Endothelial cell of umbilical vein (primary cell): ENCODE data around the gene CHSY3. TPM values are rescaled to one million over a fixed set of nuclear protein-coding genes. Genes with fewer than 3 reads are reported as not detected.

Experiments used
- BruUV-seq: library from RNA; stranded (reverse); fragments of 400-500 nt; replicated peaks from 2 replicates; lab custom pipeline; 2021; lab: Mats Ljungman, UMichigan
- CTCF ChIA-PET: fragments of 300-600, 350-600 bp; sonication (Branson Sonifier 250); formaldehyde crosslinking; loops from one replicate; lab custom pipeline; 2021; ENCODE audit warnings: antibody characterized with exemption, inconsistent platforms; lab: Charles Lee
- POLR2A ChIA-PET: fragments of 300-600, 350-600 bp; sonication (Branson Sonifier 250); formaldehyde crosslinking; loops from one replicate; lab custom pipeline; 2021; ENCODE audit warnings: antibody characterized with exemption, inconsistent platforms; lab: Charles Lee
- DNase-seq: peaks from one replicate; pipeline ENCODE4 v3.0.0-alpha.2; 2011; ENCODE audit warnings: low read depth, low spot score
- FAIRE-seq: peaks from 2 replicates; lab custom pipeline; 2011; peaks lifted over from hg19 to GRCh38; lab: Jason Lieb, UNC
- H2AFZ ChIP-seq: 2 replicates; pipeline ENCODE4 v1.6.0; 2012; ENCODE audit warnings: low read depth, low read length, control low read depth, inconsistent platforms
- H3K27ac ChIP-seq: 2 replicates; pipeline ENCODE4 v1.5.1; 2011; ENCODE audit warnings: low read depth, mild to moderate bottlenecking, control low read depth, low read length, moderate library complexity; ENCODE audit not compliant: insufficient read depth
- H3K27me3 ChIP-seq, 2 experiments: 2 replicates each; pipeline versions ENCODE4 v1.6.0 to v1.6.1; 2011; ENCODE audit warnings: low read length in 2 of 2, mixed read lengths in 1 of 2; ENCODE audit not compliant: control insufficient read depth in 2 of 2, insufficient read depth in 2 of 2
- H3K36me3 ChIP-seq, 2 experiments: 2 replicates in 1 of 2; 3 replicates in 1 of 2; pipeline ENCODE4 v1.5.1; 2011; ENCODE audit warnings: low read length in 2 of 2, mild to moderate bottlenecking in 1 of 2, moderate library complexity in 1 of 2; ENCODE audit not compliant: control insufficient read depth in 2 of 2, insufficient read depth in 2 of 2; ENCODE audit errors: extremely low read depth in 1 of 2
- H3K4me1 ChIP-seq: 3 replicates; pipeline ENCODE4 v1.5.1; 2011; ENCODE audit warnings: mild to moderate bottlenecking, low read length; ENCODE audit not compliant: control insufficient read depth, insufficient read depth; ENCODE audit errors: extremely low read depth
- H3K4me2 ChIP-seq: 2 replicates; pipeline ENCODE4 v1.6.1; 2011; ENCODE audit warnings: low read length, control low read depth, mixed read lengths; ENCODE audit not compliant: insufficient read depth
- H3K4me3 ChIP-seq, 3 experiments: fragments of 200-600 bp in 1 of 3; sonication (generic), shearing (Covaris generic) in 1 of 3; replicated peaks in 1 of 3; 2 replicates each; pipeline ENCODE4 v1.5.1; 2011 to 2016; ENCODE audit warnings: control low read depth in 3 of 3, low read length in 3 of 3, mild to moderate bottlenecking in 2 of 3, inconsistent platforms in 1 of 3, low read depth in 1 of 3, moderate library complexity in 1 of 3; ENCODE audit not compliant: insufficient read depth in 1 of 3
- H3K79me2 ChIP-seq: 2 replicates; pipeline ENCODE4 v1.6.0; 2012; ENCODE audit warnings: low read length, inconsistent platforms; ENCODE audit not compliant: control insufficient read depth, insufficient read depth
- H3K9ac ChIP-seq: replicated peaks from 2 replicates; pipeline ENCODE3; 2011; ENCODE audit warnings: low read length, control low read depth; ENCODE audit not compliant: insufficient read depth; ENCODE audit errors: extremely low read depth
- H3K9me1 ChIP-seq: replicated peaks from 3 replicates; pipeline ENCODE4 v1.6.0; 2011; ENCODE audit warnings: mild to moderate bottlenecking, low read length; ENCODE audit not compliant: control insufficient read depth, insufficient read depth; ENCODE audit errors: extremely low read depth
- H3K9me3 ChIP-seq: replicated peaks from 2 replicates; pipeline ENCODE4 v1.5.1; 2012; ENCODE audit warnings: low read length, inconsistent platforms; ENCODE audit not compliant: control insufficient read depth, insufficient read depth
- H4K20me1 ChIP-seq: replicated peaks from 2 replicates; pipeline ENCODE3; 2011; ENCODE audit warnings: mild to moderate bottlenecking, low read length; ENCODE audit not compliant: control insufficient read depth, insufficient read depth; ENCODE audit errors: extremely low read depth
- EZH2 ChIP-seq: IDR thresholded peaks from 2 replicates; pipeline ENCODE4 v1.6.1; 2012; ENCODE audit warnings: borderline replicate concordance, low read depth, mild to moderate bottlenecking, moderate library complexity, low read length, inconsistent platforms; ENCODE audit not compliant: severe bottlenecking
- FOS ChIP-seq: IDR thresholded peaks from 2 replicates; pipeline ENCODE4 v1.6.1; 2011; ENCODE audit warnings: mild to moderate bottlenecking, low read length, moderate library complexity, borderline replicate concordance; ENCODE audit not compliant: insufficient read depth
- GATA2 ChIP-seq: IDR thresholded peaks from 2 replicates; pipeline ENCODE4 v1.7.0; 2011; ENCODE audit warnings: low read depth, mild to moderate bottlenecking, moderate library complexity, mixed read lengths, low read length; ENCODE audit not compliant: insufficient read length, insufficient read depth
- JUN ChIP-seq: IDR thresholded peaks from 2 replicates; pipeline ENCODE4 v1.6.1; 2011; ENCODE audit warnings: borderline replicate concordance, low read depth; ENCODE audit not compliant: insufficient read length, insufficient read depth
- MYC ChIP-seq: IDR thresholded peaks from one replicate; pipeline ENCODE4 v1.6.1; 2011; ENCODE audit warnings: mild to moderate bottlenecking, low read depth, low read length
- POLR2A ChIP-seq: IDR thresholded peaks from 2 replicates; pipeline ENCODE4 v1.6.1; 2012; ENCODE audit warnings: low read depth, mild to moderate bottlenecking, control low read depth, low read length
- POLR2AphosphoS5 ChIP-seq: IDR thresholded peaks from 2 replicates; pipeline ENCODE4 v1.6.1; 2012; ENCODE audit warnings: low read depth, mild to moderate bottlenecking, control low read depth, low read length, moderate library complexity; ENCODE audit not compliant: insufficient read depth
- dilution Hi-C: fragments of 300-500 bp; cut with MboI; formaldehyde crosslinking; loops from one replicate; pipeline ENCODE4 v1.15.0; 2019; ENCODE audit warnings: low sequenced_read_pairs; ENCODE audit not compliant: extremely low pct_ligation_motif_present
- intact Hi-C: fragments of 100-400 bp; cut with micrococcal nuclease; formaldehyde crosslinking; loops from one replicate; pipeline ENCODE4 v1.10.0; 2022
- polyA plus RNA-seq, 4 experiments: library from polyadenylated mRNA; depleted of rRNA in 3 of 4; stranded (reverse) in 3 of 4; unstranded in 1 of 4; fragments of >200 nt; gene quantifications; 2 replicates each; pipeline versions ENCODE4 v1.2.1 to v1.2.3, GENCODE V29; 2011 to 2012; ENCODE audit warnings: missing spikeins in 1 of 4
- total RNA-seq: library from RNA; stranded (reverse); gene quantifications from 2 replicates; pipeline ENCODE4 v1.2.3, GENCODE V29; 2021
- TF ChIP-seq, protein P1 (sequence below): IDR thresholded peaks from 2 replicates; pipeline ENCODE4 v1.6.1; 2011; ENCODE audit not compliant: insufficient read depth, insufficient read length
- TF ChIP-seq, protein P2 (sequence below), 2 donors: IDR thresholded peaks; 1 replicate in 1 of 2; 2 replicates in 1 of 2; pipeline ENCODE4 v1.5.1; 2011; ENCODE audit warnings: low read length in 2 of 2, mild to moderate bottlenecking in 2 of 2, moderate library complexity in 2 of 2, control low read depth in 1 of 2, inconsistent platforms in 1 of 2, low read depth in 1 of 2; ENCODE audit not compliant: insufficient read depth in 1 of 2; ENCODE audit errors: extremely low read depth in 1 of 2

CHSY3 gene
- total and polyA plus RNA-seq, 2 donors (not counting 3 experiments of a cell fraction or from before 2014, with no cell fraction given), result 2.2 to 8.4 TPM

DNA sequence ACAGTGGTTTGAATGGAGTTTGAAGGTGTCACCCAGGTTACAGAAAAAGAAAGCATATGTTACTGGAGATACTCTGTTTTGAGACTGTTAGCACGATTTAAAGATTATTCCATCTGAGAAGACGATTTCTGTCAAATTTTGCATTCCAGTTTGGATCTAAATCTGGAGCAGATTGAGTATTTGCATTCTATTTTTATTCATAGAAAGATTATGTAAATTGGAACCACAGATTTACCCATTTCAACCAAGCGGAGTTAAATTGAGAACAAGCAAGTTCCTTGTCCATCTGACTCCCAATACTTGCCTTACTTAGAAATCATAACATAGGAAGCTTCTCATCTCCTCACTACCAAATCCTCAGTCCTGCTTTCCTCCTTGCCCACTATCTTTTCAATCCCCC is 255.7 kb downstream of the CHSY3 start:
- TF ChIP-seq POLR2A, result no peak
- no peak for TF ChIP-seq MYC
- no peak for TF ChIP-seq POLR2AphosphoS5
- no peak for TF ChIP-seq GATA2
- no peak for TF ChIP-seq FOS
- TF ChIP-seq, protein P1, sequence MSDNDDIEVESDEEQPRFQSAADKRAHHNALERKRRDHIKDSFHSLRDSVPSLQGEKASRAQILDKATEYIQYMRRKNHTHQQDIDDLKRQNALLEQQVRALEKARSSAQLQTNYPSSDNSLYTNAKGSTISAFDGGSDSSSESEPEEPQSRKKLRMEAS, result no peak
- no peak for TF ChIP-seq EZH2
- TF ChIP-seq, protein P2, sequence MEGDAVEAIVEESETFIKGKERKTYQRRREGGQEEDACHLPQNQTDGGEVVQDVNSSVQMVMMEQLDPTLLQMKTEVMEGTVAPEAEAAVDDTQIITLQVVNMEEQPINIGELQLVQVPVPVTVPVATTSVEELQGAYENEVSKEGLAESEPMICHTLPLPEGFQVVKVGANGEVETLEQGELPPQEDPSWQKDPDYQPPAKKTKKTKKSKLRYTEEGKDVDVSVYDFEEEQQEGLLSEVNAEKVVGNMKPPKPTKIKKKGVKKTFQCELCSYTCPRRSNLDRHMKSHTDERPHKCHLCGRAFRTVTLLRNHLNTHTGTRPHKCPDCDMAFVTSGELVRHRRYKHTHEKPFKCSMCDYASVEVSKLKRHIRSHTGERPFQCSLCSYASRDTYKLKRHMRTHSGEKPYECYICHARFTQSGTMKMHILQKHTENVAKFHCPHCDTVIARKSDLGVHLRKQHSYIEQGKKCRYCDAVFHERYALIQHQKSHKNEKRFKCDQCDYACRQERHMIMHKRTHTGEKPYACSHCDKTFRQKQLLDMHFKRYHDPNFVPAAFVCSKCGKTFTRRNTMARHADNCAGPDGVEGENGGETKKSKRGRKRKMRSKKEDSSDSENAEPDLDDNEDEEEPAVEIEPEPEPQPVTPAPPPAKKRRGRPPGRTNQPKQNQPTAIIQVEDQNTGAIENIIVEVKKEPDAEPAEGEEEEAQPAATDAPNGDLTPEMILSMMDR (IDR thresholded peaks at IDR 0.05; ENCODE audit: extremely low read depth in 1 of 2, insufficient read depth in 1 of 2, low read depth in 1 of 2, low read length in 2 of 2), result no peak
- no peak for TF ChIP-seq JUN
- intact Hi-C loops, result no loop called here
- Histone ChIP-seq H3K27ac (no peak overlapping the region), H2AFZ (no peak overlapping the region), H3K4me1 (no peaks in the 10 kb centered on the region), H3K36me3 (no peaks in the 10 kb centered on the region), H3K9me1 (no peaks in the 10 kb centered on the region), H3K27me3 (no peaks in the 10 kb centered on the region), H3K79me2 (no peaks in the 10 kb centered on the region), H3K4me2 (no peak overlapping the region), H3K9ac (no peak overlapping the region), H4K20me1 (no peaks in the 10 kb centered on the region), H3K4me3 (no peak overlapping the region), H3K9me3 (no peaks in the 10 kb centered on the region)
- ChIA-PET CTCF (no interaction called here), POLR2A (no interaction called here)
- no peak for FAIRE-seq
- no peak for DNase-seq
- dilution Hi-C loops, result no loop called here
- no TSS peak for BruUV-seq
